NCI-H345 treated with DMSO at 0.1 percent for 48 hours (cell line): ENCODE data around the gene HSPA5.
"Not testable (repeated sequence)": the region's sequence is repeated elsewhere in the genome, so short reads cannot be mapped to it uniquely, and the experiment has no call there.

Experiments
- DNase-seq: peaks from one replicate; lab custom pipeline; 2025; ENCODE audit not compliant: unreplicated experiment; lab: John Stamatoyannopoulos, UW

HSPA5 gene

DNA sequence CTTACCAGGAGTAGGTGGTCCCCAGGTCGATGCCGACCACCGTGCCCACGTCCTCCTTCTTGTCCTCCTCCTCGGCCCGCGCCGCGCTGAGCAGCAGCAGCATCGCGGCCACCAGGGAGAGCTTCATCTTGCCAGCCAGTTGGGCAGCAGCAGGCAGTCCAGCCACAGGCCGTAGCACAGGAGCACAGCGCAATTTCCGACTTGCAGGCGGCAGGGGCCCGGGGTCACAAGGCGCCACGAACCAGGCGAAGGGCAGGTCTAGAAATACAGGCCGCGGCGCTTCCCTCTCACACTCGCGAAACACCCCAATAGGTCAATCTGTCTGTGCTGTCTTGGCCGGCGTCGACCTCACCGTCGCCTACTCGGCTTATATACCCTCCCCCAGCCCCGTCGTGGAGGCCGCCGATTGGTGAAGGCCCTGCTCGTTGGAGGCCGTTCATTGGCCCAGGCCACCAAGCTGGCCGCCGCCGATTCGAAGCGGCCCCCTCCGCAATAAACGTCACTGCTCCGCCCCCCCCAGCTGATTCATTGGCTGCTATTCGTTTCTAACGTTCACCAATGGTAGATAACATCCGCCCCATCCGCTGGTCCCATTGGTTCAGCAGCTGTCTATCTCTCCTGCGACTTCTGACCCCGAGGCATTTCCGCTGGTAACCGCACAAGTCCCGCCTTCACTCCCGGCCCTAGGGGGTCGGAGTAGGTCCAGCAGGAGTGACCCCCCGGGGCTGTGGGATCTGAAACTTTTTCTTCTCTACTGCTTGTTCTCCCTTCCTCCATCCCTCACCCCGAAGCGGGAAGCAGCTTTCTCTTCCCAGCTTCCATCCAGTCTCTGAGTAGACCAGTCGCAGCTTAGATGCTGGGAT, at the start of gene HSPA5:
Gene HSPA5 (minus strand): TSS at position 344 of the 863 bp plus-strand sequence. CDS start 217 bp downstream, at position 127.
- DNase-seq: peak; percentile 98

DNA sequence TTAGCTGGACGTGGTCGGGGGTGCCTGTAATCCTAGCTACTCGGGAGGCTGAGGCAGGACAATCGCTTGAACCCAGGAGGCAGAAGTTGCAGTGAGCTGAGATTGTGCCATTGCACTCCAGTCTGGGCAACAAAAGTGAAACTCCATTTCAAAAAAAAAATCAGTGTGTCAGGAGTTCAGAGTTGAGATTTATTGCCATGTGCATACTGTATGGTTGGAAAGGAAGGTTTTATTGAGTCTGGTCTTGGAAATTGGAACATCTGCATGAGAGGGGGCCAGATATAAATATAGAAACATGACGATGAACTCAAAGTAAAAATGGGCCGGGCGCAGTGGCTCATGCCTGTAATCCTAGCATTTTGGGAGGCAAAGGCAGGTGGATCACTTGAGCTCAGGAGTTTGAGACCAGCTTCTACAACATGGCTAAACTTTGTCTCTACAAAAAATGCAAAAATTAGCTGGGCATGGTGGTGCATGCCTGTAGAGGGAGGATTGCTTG, 45.8 kb upstream of the HSPA5 start:
- DNase-seq: not testable (repeated sequence)

DNA sequence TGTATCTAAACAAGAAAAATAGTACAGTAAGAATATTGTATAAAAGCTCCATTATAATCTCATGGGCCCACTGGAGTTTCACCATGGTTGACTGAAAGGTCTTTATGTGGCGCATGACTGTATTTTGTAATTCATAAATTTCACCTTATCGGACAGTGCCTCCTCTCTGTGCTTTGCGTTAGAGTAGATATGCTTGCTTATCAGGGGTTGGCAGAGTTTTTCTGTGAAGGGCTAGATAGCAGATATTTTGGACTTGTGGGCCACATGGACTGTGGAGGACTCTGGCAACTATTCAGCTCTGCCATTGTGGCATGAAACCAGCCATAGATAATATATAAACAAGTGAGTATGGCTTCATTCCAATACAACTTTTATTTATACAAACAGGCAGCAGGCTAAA, 43.7 kb upstream of the HSPA5 start:
- DNase-seq: no peak

DNA sequence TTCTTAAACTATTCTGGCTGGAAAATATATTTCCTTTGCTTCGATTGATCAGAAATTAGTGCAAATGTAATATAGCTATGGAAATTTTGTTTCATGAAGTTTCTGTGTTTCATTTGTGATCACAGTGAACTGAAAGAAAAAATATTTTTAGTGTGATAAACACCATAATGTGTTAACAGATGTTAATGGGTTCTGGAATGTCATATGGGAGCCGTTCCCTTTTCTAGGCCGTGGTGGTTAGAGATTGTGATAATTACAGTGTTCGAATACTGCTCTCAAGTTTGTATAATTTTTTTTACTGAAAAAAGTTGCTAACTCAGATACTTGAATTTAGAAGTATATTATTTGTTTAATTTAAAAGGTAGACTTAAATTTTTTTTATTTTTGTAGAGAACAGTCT, 39.8 kb upstream of the HSPA5 start:
- DNase-seq: no peak

GRCh38 chr9:125277411-125277810, 36.3 kb upstream of the HSPA5 start:
- DNase-seq: no peak

GRCh38 chr9:125276771-125277170, 35.6 kb upstream of the HSPA5 start:
- no peak for DNase-seq

GRCh38 chr9:125272697-125273096, 31.6 kb upstream of the HSPA5 start:
- DNase-seq: no peak

- no peak for DNase-seq
These were observed 29.9 kb upstream of the HSPA5 start for GRCh38 chr9:125271081-125271480.

- DNase-seq: no peak
These were observed 27.9 kb upstream of the HSPA5 start for GRCh38 chr9:125269014-125269397.

GRCh38 chr9:125268394-125269013, 27.4 kb upstream of the HSPA5 start:
- no peak for DNase-seq

DNA sequence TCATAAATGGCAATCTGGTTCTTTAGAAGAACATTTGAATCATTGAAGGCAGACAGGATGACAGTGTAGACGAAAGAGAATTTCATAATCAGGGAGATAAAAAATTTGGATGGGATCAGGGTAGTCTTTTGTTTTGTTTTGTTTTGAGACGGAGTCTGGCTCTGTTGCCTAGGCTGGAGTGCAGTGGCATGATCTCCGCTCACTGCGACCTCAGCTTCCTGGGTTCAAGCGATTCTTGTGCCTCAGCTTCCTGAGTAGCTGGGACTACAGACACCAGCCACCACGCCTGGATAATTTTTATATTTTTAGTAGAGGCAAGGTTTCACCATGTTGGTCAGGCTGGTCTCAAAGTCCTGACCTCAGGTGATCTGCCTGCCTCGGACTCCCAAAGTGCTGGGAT, 22.9 kb upstream of the HSPA5 start:
- DNase-seq: not testable (repeated sequence)

- DNase-seq: peak; percentile 8
These were observed 21.3 kb upstream of the HSPA5 start for GRCh38 chr9:125262294-125262991.

DNA sequence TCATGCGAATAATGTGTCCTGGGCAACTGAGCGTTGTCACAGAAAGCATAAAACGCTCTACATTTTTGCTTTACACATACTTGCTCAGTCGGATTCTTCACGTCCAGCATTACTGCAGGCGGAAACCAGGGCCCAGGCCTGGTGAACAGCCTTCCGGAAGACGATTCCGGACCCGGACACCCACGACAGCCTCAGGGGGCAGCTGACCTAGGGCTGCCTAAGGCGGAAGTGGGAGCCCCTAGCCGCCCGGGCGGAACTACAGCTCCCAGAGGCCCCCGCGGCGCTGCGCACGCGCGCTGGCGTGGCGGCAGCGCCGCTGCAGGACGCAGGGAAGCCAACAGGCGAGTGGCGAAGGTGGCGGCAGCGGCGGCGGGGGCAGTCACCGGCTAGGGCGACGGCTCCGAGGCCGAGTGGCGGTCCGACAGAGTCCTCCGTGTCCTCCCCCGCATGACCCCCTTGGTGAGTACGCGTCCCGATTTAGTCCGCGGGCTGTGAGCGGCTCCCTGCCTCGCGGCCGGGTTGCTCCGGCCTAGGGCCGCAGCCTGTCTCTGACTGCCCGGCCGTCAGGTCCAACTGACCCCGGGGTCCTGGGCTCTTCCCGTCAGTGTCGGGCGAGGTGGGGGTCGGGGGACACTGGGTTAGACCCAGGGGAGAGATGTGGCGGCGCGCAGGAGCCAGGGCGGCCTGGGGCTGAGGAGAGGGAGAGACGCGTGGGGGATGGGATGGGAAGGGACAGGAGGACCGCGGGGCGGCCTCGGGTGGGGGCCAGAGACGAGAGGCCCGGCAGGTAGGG, 20.6 kb upstream of the HSPA5 start, which contains the start of gene GAPVD1:
Gene GAPVD1 (plus strand): TSS at position 326 of the 793 bp plus-strand sequence. CDS start 37,096 bp downstream, outside the sequence.
- DNase-seq: peak; percentile 87

GRCh38 chr9:125260561-125260960, 19.4 kb upstream of the HSPA5 start:
- DNase-seq: no peak

DNA sequence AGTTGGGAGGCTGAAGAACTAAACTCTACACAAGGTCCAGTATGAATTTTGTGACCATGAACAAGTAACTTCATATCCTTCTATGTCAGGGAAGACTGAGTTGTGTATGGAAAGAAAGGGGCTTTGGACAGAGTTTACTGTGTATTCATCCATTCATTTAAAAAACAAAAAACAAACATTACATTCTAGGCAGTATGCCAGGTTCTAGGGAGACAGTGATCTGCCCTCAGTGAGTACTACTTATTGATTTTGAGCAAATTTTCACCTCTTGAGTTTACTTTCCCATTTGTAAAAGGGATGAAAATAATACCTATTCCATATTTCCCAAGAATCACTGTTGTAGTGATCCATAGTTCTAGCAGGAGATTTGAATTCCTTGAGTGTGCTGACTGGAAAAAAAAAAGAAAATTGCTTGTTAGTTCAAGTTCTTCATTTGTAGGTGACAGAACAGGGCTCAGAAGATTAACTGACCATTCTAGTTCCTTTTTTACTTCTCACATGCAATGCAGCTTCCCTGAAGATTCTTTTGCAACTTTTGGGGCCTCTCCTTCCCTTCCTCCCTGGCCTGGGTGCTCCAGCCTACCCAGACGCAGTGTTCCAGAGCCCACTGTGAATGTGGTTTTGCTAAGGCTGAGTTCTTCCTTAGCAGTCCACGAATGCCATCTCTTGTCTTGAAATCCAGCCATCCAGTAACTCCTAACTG, 17.8 kb upstream of the HSPA5 start:
- peak; percentile 1 for DNase-seq

DNA sequence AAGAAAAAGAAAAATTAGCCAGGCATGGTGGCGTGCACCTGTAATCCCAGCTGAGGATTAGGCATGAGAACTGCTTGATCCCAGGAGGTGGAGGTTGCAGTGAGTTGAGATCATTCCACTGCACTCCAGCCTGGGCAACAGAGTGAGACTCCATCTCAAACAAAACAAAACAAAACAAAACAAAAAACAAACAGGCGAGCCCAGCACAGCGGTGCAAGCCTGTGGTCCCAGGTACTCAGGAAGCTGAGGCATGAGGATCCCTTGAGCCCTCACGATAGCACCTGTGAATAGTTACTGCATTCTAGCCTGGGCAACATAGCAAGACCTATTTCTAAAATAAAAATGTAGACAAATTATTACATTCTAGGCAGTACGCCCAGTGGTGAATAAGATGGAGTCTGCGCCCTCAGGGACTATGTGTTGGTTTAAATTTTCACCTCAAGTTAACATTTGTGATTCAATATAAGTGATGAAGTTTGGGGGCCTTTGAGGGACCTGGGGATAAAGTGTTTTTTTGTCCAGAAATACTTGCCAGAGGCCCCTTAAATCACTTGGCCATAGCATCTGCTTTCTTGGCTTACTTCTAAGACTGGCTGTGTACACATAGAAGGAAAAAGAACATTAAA, 17.1 kb upstream of the HSPA5 start:
- DNase-seq: no peak

- peak; percentile 1 for DNase-seq
These were observed 14.7 kb upstream of the HSPA5 start for GRCh38 chr9:125255781-125256391.

DNA sequence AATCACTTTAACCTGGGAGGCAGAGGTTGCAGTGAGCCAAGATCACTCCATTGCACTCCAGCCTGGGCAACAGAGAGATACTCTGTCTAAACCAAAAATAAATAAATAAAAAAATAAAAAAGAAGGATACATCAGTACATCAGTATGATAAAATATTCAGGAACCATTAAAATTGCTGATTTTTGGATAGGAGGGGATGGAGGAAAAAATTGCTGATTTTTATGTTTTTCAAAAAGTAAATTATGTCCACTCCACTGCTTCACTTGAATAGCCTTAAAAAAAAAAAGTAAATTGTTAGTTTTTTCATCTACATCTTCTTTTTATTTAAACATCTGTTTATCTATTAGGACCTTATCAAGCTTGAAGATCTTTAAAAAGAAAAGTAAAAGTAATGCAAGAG, 13.1 kb upstream of the HSPA5 start:
- no peak for DNase-seq

GRCh38 chr9:125246261-125246667, 5.1 kb upstream of the HSPA5 start:
- DNase-seq: no peak
